Esophagus (tissue), 2 donors: Measurements from ENCODE around the gene IFNLR1. TPM values are rescaled to one million over a fixed set of nuclear protein-coding genes. Genes with fewer than 3 reads are reported as not detected.

Source experiments
- H3K27ac ChIP-seq, 2 donors: one replicate each; pipeline ENCODE4 v1.5.1; 2013; ENCODE audit warnings: low read depth in 2 of 2, mild to moderate bottlenecking in 2 of 2, inconsistent platforms in 1 of 2, low read length in 1 of 2, moderate library complexity in 1 of 2
- H3K27me3 ChIP-seq, 2 donors: one replicate each; pipeline ENCODE4 v1.6.1; 2013; ENCODE audit warnings: low read length in 2 of 2, control low read depth in 1 of 2, mild to moderate bottlenecking in 1 of 2; ENCODE audit not compliant: insufficient read depth in 2 of 2, control insufficient read depth in 1 of 2
- H3K36me3 ChIP-seq, 2 donors: one replicate each; pipeline ENCODE4 v1.6.1; 2013; ENCODE audit warnings: low read length in 1 of 2; ENCODE audit not compliant: control insufficient read depth in 2 of 2, insufficient read depth in 2 of 2
- H3K4me1 ChIP-seq, 2 donors: one replicate each; pipeline ENCODE4 v1.6.1; 2013; ENCODE audit warnings: low read length in 1 of 2; ENCODE audit not compliant: control insufficient read depth in 2 of 2, insufficient read depth in 2 of 2
- H3K4me3 ChIP-seq, 2 donors: one replicate each; pipeline ENCODE4 v1.5.1; 2013; ENCODE audit warnings: low read length in 2 of 2, mild to moderate bottlenecking in 2 of 2, low read depth in 1 of 2, moderate library complexity in 1 of 2
- H3K9me3 ChIP-seq, 2 donors: one replicate each; pipeline ENCODE4 v1.6.1; 2013; ENCODE audit warnings: mild to moderate bottlenecking in 2 of 2, low read depth in 1 of 2, low read length in 1 of 2, moderate library complexity in 1 of 2; ENCODE audit not compliant: control insufficient read depth in 2 of 2, insufficient read depth in 1 of 2
- WGBS, 2 donors: extraction: QIAGEN DNeasy Blood & Tissue Kit; methylation state at CpG; one replicate each; pipeline ENCODE4 v1.1.7; 2013; 5-methylcytosine and 5-hydroxymethylcytosine counted together
- polyA plus RNA-seq, 2 donors: library from polyadenylated mRNA; stranded (reverse); fragments of 200-250 nt; gene quantifications; one replicate each; pipeline ENCODE4 v1.2.3, GENCODE V29; 2013
- donor health status: healthy with polysubstance abuse.
- donor health status: Bipolar disorder and iron deficiency.

Gene IFNLR1
- polyA plus RNA-seq, 2 donors, result 2.2 to 2.9 TPM

- Histone ChIP-seq H3K36me3 (peaks cover 5 to 10% of the 10 kb centered on the region in 2 donors), H3K9me3 (no peaks in the 10 kb centered on the region), H3K4me3 (no peak overlapping the region), H3K27ac (no peak overlapping the region), H3K4me1 (no peaks in the 10 kb centered on the region), H3K27me3 (no peaks in the 10 kb centered on the region)
- WGBS, 2 donors, result 89 to 92% methylated on average over 11 to 12 of the region's 12 CpGs
These were observed 17.8 kb downstream of the IFNLR1 start for GRCh38 chr1:24169286-24169685.

GRCh38 chr1:24168245-24168644, 18.8 kb downstream of the IFNLR1 start:
- 88 to 92% methylated on average over 7 of the region's 7 CpGs for WGBS, 2 donors
- Histone ChIP-seq H3K9me3 (no peaks in the 10 kb centered on the region), H3K27ac (no peak overlapping the region), H3K36me3 (peaks cover 5 to 10% of the 10 kb centered on the region in 2 donors), H3K27me3 (no peaks in the 10 kb centered on the region), H3K4me1 (no peaks in the 10 kb centered on the region), H3K4me3 (no peak overlapping the region)

GRCh38 chr1:24167008-24167407, 20.1 kb downstream of the IFNLR1 start:
- 54 to 60% methylated on average over 4 of the region's 4 CpGs for WGBS, 2 donors
- Histone ChIP-seq H3K27me3 (no peaks in the 10 kb centered on the region), H3K36me3 (peaks cover 5 to 10% of the 10 kb centered on the region in 2 donors), H3K9me3 (no peaks in the 10 kb centered on the region), H3K4me3 (no peak overlapping the region), H3K27ac (no peak overlapping the region), H3K4me1 (no peaks in the 10 kb centered on the region)

- Histone ChIP-seq H3K27me3 (no peaks in the 10 kb centered on the region), H3K27ac (no peak overlapping the region), H3K36me3 (peaks cover 5 to 10% of the 10 kb centered on the region in 2 donors), H3K4me3 (no peak overlapping the region), H3K9me3 (no peaks in the 10 kb centered on the region), H3K4me1 (no peaks in the 10 kb centered on the region)
- WGBS, 2 donors, result 97 to 100% methylated on average over 2 of the region's 2 CpGs
These were observed 21.6 kb downstream of the IFNLR1 start for GRCh38 chr1:24165500-24165899.

GRCh38 chr1:24164004-24164403, 23.1 kb downstream of the IFNLR1 start:
- Histone ChIP-seq H3K27me3 (no peaks in the 10 kb centered on the region), H3K36me3 (peaks cover 5 to 6% of the 10 kb centered on the region in 2 donors), H3K27ac (no peak overlapping the region), H3K9me3 (no peaks in the 10 kb centered on the region), H3K4me1 (no peaks in the 10 kb centered on the region), H3K4me3 (no peak overlapping the region)
- WGBS, 2 donors, result 82 to 92% methylated on average over 3 of the region's 3 CpGs

GRCh38 chr1:24162201-24162600, 24.9 kb downstream of the IFNLR1 start:
- H3K9me3 ChIP-seq, result no peaks in the 10 kb centered on the region
- H3K4me1 ChIP-seq, result no peaks in the 10 kb centered on the region
- H3K27me3 ChIP-seq, result no peaks in the 10 kb centered on the region
- no peak overlapping the region for H3K27ac ChIP-seq
- peaks cover 5 to 9% of the 10 kb centered on the region in 2 donors for H3K36me3 ChIP-seq
- H3K4me3 ChIP-seq, result no peak overlapping the region
- WGBS, 2 donors, result 70 to 73% methylated on average over 5 of the region's 5 CpGs

GRCh38 chr1:24161270-24161669, 25.8 kb downstream of the IFNLR1 start:
- WGBS, 2 donors, result 86 to 87% methylated on average over 4 of the region's 4 CpGs
- Histone ChIP-seq H3K9me3 (no peaks in the 10 kb centered on the region), H3K4me1 (no peaks in the 10 kb centered on the region), H3K27ac (no peak overlapping the region), H3K4me3 (no peak overlapping the region), H3K27me3 (no peaks in the 10 kb centered on the region), H3K36me3 (peaks cover 5 to 16% of the 10 kb centered on the region in 2 donors)

GRCh38 chr1:24159366-24159765, 27.7 kb downstream of the IFNLR1 start:
- Histone ChIP-seq H3K36me3 (peaks cover 0 to 14% of the 10 kb centered on the region in 2 donors), H3K4me1 (peaks cover 0 to 3% of the 10 kb centered on the region in 2 donors), H3K27me3 (no peaks in the 10 kb centered on the region), H3K9me3 (no peaks in the 10 kb centered on the region), H3K4me3 (no peak overlapping the region), H3K27ac (no peak overlapping the region)
- 85 to 88% methylated on average over 5 of the region's 5 CpGs for WGBS, 2 donors

GRCh38 chr1:24157918-24158481, 29.1 kb downstream of the IFNLR1 start:
- H3K27me3 ChIP-seq, result no peaks in the 10 kb centered on the region
- H3K4me1 ChIP-seq, result peaks cover 0 to 3% of the 10 kb centered on the region in 2 donors
- H3K4me3 ChIP-seq, result no peak overlapping the region
- H3K36me3 ChIP-seq, result peaks cover 0 to 14% of the 10 kb centered on the region in 2 donors
- no peak overlapping the region for H3K27ac ChIP-seq
- H3K9me3 ChIP-seq, result no peaks in the 10 kb centered on the region
- WGBS, 2 donors, result 86% methylated on average over 6 of the region's 6 CpGs

GRCh38 chr1:24156542-24157260, 30.4 kb downstream of the IFNLR1 start:
- no peaks in the 10 kb centered on the region for H3K27me3 ChIP-seq
- no peak overlapping the region for H3K27ac ChIP-seq
- H3K36me3 ChIP-seq, result peaks cover 0 to 14% of the 10 kb centered on the region in 2 donors
- H3K9me3 ChIP-seq, result no peaks in the 10 kb centered on the region
- no peak overlapping the region for H3K4me3 ChIP-seq
- peaks cover 0 to 3% of the 10 kb centered on the region in 2 donors for H3K4me1 ChIP-seq
- 95% methylated on average over 18 of the region's 18 CpGs for WGBS, 2 donors
